H1 (cell line): ENCODE results near the gene SMCO1.
"Not testable (repeated sequence)": the region's sequence is repeated elsewhere in the genome, so short reads cannot be mapped to it uniquely, and the experiment has no call there.

Source experiments
- BACH1 ChIP-seq: IDR thresholded peaks from 2 replicates; pipeline ENCODE4 v1.6.1; 2012; ENCODE audit warnings: low read length, improper control_type of control experiment
- CBX8 ChIP-seq: fragments of 300-800, 300-1000 bp; sonication (generic); IDR thresholded peaks from 2 replicates; pipeline ENCODE4 v1.7.1; 2016; ENCODE audit warnings: low read depth, low read length, borderline replicate concordance
- CHD2 ChIP-seq: IDR thresholded peaks from 2 replicates; pipeline ENCODE4 v1.6.1; 2012; ENCODE audit warnings: low read length, improper control_type of control experiment
- GABPA ChIP-seq: IDR thresholded peaks from 2 replicates; pipeline ENCODE4 v1.6.1; 2011; ENCODE audit warnings: mild to moderate bottlenecking, low read length, moderate library complexity, borderline replicate concordance; ENCODE audit not compliant: insufficient read depth
- NANOG ChIP-seq: IDR thresholded peaks from 2 replicates; pipeline ENCODE4 v1.6.1; 2011; ENCODE audit warnings: low read length, low read depth, mild to moderate bottlenecking, inconsistent platforms; ENCODE audit not compliant: insufficient read depth, poor library complexity, severe bottlenecking
- POLR2A ChIP-seq, 2 experiments: IDR thresholded peaks; 1 replicate in 1 of 2; 2 replicates in 1 of 2; pipeline ENCODE4 v1.6.1; 2011; ENCODE audit warnings: low read depth in 2 of 2, low read length in 2 of 2, mild to moderate bottlenecking in 2 of 2; ENCODE audit errors: control extremely low read depth in 1 of 2
- POLR2AphosphoS5 ChIP-seq: IDR thresholded peaks from 2 replicates; pipeline ENCODE4 v1.6.1; 2011; ENCODE audit warnings: low read depth, low read length
- POU5F1 ChIP-seq: IDR thresholded peaks from 2 replicates; pipeline ENCODE4 v1.6.1; 2011; ENCODE audit warnings: low read depth, mild to moderate bottlenecking, low read length, moderate library complexity
- RAD21 ChIP-seq, 2 experiments: IDR thresholded peaks in 1 of 2; conservative IDR thresholded peaks in 1 of 2; 2 replicates each; pipeline ENCODE4 v1.6.1; 2011; ENCODE audit warnings: low read depth in 2 of 2, low read length in 2 of 2, improper control_type of control experiment in 1 of 2, inconsistent platforms in 1 of 2, mild to moderate bottlenecking in 1 of 2, moderate library complexity in 1 of 2
- TAF1 ChIP-seq: IDR thresholded peaks from 2 replicates; pipeline ENCODE4 v1.6.1; 2011; ENCODE audit warnings: mild to moderate bottlenecking, low read depth, low read length
- ZNF274 ChIP-seq: IDR thresholded peaks from 2 replicates; pipeline ENCODE4 v1.7.0; 2012; ENCODE audit warnings: low read length, borderline replicate concordance; ENCODE audit errors: extremely low read depth
- TF ChIP-seq, protein P1 (sequence below), 3 experiments: IDR thresholded peaks; 1 replicate in 2 of 3; 2 replicates in 1 of 3; pipeline versions ENCODE4 v1.5.1 to v1.6.1; 2011; ENCODE audit warnings: low read length in 3 of 3, mild to moderate bottlenecking in 3 of 3, inconsistent platforms in 2 of 3, low read depth in 1 of 3, moderate library complexity in 1 of 3; ENCODE audit not compliant: insufficient read depth in 1 of 3; ENCODE audit errors: control extremely low read depth in 1 of 3
- TF ChIP-seq, protein P2 (sequence below): IDR thresholded peaks from 2 replicates; pipeline ENCODE4 v1.6.1; 2012; ENCODE audit warnings: inconsistent platforms
- TF ChIP-seq, protein P3 (sequence below): IDR thresholded peaks from 2 replicates; pipeline ENCODE4 v1.6.1; 2011; ENCODE audit warnings: low read length, improper control_type of control experiment

DNA sequence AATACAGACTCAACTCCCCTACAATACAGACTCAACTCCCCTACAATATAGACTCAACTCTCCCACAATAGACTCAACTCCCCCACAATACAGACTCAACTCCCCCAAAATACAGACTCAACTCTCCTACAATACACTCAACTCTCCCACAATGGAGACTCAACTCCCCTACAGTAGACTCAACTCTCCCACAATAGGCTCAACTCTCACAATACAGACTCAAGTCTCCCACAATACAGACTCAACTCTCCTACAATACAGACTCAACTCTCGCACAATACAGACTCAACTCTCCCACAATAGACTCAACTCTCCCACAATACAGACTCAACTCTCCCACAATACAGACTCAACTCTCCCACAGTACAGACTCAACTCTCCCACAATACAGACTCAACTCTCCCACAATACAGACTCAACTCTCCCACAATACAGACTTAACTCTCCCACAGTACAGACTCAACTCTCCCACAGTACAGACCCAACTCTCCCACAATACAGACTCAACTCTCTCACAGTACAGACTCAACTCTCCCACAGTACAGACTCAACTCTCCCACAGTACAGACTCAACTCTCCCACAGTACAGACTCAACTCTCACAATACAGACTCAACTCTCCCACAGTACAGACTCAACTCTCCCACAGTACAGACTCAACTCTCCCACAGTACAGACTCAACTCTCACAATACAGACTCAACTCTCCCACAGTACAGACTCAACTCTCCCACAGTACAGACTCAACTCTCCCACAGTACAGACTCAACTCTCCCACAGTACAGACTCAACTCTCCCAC, 52.3 kb downstream of the SMCO1 start:
- TF ChIP-seq POU5F1; BACH1; CHD2; ZNF274; POLR2A (IDR thresholded peaks at IDR 0.05; ENCODE audit: control extremely low read depth in 1 of 2, low read depth in 2 of 2, low read length in 2 of 2); POLR2AphosphoS5; TAF1; NANOG; GABPA; CBX8; RAD21 (IDR thresholded peaks at IDR 0.05 in 1 of 2, conservative IDR thresholded peaks at IDR 0.05 in 1 of 2; ENCODE audit: low read depth in 2 of 2, low read length in 2 of 2): not testable (repeated sequence)
- TF ChIP-seq, protein P1, sequence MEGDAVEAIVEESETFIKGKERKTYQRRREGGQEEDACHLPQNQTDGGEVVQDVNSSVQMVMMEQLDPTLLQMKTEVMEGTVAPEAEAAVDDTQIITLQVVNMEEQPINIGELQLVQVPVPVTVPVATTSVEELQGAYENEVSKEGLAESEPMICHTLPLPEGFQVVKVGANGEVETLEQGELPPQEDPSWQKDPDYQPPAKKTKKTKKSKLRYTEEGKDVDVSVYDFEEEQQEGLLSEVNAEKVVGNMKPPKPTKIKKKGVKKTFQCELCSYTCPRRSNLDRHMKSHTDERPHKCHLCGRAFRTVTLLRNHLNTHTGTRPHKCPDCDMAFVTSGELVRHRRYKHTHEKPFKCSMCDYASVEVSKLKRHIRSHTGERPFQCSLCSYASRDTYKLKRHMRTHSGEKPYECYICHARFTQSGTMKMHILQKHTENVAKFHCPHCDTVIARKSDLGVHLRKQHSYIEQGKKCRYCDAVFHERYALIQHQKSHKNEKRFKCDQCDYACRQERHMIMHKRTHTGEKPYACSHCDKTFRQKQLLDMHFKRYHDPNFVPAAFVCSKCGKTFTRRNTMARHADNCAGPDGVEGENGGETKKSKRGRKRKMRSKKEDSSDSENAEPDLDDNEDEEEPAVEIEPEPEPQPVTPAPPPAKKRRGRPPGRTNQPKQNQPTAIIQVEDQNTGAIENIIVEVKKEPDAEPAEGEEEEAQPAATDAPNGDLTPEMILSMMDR (IDR thresholded peaks at IDR 0.05; ENCODE audit: control extremely low read depth in 1 of 3, insufficient read depth in 1 of 3, low read depth in 1 of 3, low read length in 3 of 3) = not testable (repeated sequence)
- TF ChIP-seq, protein P2, sequence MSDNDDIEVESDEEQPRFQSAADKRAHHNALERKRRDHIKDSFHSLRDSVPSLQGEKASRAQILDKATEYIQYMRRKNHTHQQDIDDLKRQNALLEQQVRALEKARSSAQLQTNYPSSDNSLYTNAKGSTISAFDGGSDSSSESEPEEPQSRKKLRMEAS = not testable (repeated sequence)
- TF ChIP-seq, protein P3, sequence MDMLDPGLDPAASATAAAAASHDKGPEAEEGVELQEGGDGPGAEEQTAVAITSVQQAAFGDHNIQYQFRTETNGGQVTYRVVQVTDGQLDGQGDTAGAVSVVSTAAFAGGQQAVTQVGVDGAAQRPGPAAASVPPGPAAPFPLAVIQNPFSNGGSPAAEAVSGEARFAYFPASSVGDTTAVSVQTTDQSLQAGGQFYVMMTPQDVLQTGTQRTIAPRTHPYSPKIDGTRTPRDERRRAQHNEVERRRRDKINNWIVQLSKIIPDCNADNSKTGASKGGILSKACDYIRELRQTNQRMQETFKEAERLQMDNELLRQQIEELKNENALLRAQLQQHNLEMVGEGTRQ = not testable (repeated sequence)
